HG03565 (cell line): ENCODE results near the gene C14orf180.

Source experiments
- ATAC-seq: cut with Tn5 transposase; IDR thresholded peaks from one replicate; pipeline ENCODE4 v1.9.1; 2021; ENCODE audit warnings: mild to moderate bottlenecking, moderate library complexity; ENCODE audit not compliant: unreplicated experiment

C14orf180 gene

DNA sequence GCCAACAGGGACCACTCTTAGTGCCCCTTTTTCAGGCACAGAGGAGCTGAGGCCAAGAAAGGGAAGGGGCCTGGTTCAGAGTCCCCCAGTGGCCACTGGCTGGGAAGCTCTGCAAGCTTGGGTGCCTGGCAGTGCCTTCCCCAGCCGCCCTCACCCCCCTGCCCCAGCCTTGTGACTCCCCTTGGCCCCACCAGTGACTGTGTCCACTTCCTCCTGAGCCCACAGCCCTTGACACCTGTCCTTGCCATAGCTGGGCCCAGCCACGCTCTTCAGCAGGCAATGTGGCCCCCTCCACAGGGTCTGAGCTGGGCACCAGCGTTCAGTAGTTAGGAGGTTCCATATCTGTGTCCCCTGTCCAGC, 19.0 kb upstream of the C14orf180 start:
- no peak for ATAC-seq

GRCh38 chr14:104561124-104561557, 18.4 kb upstream of the C14orf180 start:
- no peak for ATAC-seq

DNA sequence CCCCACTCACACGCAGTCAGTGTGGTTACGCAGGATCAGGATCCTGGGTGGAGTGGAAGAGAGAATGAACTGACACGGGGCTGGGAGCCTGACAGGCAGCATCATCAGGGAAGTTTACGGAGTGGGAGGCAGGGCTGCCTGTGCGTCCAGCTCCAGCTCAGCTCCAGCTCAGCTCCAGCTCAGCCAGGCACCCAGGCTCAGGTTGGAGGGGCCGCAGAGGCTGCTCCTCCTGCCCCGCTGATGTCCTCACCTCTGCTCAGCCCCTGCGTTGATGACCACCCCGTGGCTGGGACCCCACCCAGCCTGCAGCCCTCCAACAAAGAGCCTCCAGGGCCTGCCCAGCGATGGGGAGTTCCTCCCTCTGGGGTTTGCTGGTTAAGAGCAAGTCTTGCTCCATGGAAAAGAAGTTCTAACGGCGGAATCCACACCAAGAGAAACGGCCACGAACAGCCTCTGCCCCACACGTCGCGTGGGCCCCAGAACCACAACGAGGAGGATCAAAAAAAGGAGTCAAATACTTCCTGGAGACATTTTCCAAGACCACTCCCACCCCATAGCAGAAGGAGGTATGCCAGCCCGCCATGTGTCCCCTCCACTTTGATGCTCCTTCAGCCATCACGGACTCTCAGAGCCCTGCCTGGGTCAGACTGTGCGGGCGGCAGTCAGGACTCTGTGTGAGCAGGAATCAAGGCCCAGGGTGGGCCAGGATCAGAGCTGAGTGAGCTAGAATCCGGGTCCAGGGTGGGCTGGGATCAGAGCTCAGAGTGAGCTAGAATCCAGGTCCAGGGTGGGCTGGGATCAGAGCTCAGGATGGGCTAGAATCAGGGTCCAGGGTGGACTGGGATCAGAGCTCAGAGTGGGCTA, 17.7 kb upstream of the C14orf180 start:
- ATAC-seq = no peak

GRCh38 chr14:104562606-104563005, 17.0 kb upstream of the C14orf180 start:
- no peak for ATAC-seq

GRCh38 chr14:104563191-104563741, 16.3 kb upstream of the C14orf180 start:
- no peak for ATAC-seq

DNA sequence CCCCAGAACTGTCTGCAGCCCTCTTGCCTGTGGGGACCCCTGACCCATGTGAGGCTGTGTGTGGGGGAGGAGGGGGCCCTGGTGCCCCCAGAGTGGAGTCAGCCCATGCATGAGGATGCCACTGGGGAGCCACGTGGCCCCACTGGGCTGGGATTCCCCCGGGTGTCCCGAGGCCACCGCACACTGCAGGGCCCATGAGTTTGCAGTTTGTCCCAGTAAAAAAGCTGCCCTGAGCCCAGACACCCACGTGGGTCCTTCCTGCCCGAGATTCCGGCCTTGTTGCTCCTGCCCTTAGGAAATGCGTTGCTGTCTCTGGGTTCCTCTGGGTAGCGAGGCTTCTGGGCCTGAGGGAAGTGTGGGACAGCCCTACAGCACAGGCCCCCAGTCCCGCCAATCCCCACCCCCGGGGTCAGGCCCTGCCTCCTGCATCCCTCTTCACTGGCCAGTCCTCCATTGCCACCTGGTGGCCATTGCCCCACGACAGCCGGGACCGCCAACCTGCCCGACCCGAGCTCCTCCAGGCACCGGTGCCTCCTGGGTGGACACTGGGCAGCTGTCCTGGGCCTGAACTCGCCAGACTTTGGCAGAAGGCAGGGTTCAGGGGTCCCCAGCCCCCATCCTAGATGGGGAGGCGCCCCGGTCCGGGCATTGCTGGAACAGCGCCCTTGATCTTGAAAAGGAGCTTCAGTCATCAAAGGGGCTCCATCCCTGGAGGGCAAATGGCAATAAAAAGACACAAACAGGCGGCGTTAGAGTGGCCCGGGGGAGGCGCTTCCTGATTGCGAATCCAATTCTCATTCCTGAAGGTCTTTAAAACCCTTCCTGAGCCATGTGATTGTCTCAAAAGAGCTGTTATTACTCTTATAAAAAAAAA, 15.6 kb upstream of the C14orf180 start:
- no peak for ATAC-seq

DNA sequence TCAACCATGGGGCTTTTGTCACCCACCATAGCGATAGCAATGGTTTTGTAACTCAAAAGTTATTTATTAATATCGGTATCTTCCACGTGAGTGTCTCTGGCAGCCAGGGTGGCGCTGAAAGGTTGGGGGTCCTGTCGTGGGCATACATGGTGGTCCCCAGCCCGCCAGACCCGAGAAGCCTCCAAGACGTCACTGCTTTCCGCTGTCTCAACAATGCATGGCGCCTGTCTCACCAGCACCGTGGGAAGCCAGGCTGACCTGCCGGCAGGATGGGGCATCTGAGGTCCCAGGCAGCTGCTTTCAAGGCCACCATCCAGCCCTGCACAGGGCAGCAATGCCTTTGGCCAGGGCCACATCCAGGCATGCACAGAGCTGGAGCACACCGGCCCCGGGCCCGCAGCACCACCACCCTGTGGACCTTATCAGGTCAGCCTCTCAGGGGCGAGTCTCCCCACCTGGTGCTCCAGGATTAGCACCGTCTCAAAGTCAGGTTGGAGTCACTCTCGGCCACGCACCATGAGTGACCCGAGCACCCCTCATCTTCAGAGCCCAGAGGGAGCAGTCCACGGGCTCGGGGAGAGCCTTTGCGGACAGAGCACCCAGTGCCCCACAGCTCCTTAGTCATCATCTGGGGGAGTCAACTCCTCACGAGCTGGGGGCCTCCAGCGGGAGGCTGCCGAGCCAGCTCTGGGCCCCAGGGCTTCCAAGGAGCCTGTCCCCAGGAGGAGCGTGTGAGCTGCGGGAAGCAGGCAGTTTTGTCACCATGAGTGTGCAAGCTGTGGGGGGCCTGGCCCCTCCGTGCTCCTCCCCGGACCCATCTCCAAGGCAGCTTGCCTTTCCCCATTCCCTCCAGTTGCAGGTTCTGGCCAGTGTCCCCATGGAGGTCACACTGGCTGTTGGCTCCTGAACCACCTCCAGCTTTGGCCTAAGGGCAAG, 14.6 kb upstream of the C14orf180 start:
- no peak for ATAC-seq

DNA sequence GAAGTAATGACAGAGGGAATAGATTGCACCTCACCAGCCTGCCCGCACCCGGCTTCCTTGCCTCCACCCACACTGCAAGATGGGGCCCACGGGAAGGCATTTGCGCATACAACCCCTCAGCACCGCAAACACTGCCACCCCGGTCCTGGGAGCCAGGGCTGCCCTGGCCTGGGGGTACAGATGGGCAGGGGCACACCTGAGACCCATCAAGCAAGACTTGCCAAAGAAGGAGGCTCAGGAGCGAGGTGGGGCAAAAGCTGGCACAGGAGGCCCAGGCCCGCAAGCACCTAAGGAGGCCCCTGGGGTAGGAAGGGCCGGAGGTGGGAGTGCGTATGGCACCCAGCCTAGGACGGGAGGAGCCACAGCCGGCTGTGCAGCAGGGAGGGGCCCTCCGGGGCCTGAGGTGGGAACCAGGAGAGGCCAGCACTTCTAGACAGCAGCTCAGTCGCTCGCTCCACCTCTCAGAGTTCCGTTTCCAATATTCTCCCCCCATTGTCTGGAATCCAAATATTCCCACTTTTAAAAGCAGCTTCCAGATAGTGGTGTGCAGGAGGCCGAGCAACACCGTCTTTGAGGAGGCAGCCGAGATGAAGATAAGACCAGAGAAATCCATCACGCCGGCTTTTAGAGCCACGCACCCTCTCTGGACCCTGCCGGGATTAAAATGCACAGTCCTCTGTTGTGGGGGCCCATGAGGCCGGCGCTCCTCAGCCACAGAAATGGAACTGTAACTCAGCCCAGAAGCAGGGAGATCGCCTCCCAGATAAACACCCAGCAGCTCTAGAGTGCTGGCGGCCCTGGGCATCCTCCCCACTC, 12.2 kb upstream of the C14orf180 start:
- ATAC-seq = no peak

DNA sequence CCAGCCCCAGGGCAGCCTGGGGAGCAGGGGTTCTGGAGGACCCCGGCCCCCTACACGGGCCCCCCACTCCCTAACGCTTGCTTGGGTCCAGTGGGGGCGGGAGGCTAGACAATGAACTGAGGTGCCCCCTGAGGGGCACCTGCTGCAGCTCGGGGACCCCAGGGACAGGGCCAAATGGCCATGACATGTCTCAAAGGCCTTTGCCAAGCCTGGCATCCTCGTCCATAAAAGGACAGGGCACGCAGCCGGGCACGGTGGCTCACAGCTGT, 11.7 kb upstream of the C14orf180 start:
- no peak for ATAC-seq

DNA sequence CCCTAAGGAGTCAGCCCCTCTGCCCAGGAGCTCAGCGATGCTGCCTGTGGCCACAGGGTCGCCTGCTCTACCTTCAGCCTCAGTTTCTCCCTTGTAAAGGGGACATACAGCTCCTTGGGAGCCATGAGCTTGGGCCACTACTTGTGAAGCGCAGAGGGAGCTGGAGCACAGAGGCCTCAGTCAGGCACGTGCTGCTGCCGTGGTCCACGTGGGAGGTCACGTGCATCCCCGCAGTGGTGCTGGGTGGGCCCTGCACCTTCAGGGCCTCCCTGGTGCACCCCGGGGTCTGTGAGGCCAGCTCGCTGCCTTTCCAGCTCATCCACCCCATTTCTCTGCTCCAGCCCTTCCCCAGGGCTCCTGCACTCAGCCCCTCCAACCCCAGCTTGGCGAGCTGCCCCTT, 10.9 kb upstream of the C14orf180 start:
- ATAC-seq = no peak

DNA sequence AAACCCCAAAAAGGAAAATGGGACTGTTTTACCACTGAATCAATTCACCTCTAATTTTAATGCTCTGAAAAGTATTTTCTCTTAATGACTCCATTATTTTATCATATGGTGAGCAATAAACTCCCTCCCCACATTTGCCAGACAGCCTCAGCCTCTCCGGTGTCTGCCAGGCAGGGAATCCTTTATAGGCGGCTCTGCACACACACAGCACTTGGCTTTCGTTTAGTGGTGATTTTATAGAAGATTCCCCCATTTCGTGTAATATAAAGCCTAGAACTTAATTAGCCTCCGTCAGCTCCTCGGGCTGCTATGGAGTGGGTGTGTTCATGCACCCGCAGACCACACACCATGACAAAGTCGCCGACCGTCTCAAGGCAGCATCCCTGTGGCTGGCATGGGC, 10.1 kb upstream of the C14orf180 start:
- no peak for ATAC-seq

GRCh38 chr14:104571246-104571645, 8.3 kb upstream of the C14orf180 start:
- no peak for ATAC-seq

GRCh38 chr14:104572024-104572626, 7.4 kb upstream of the C14orf180 start:
- ATAC-seq = no peak

- no peak for ATAC-seq
These were observed 6.9 kb upstream of the C14orf180 start for GRCh38 chr14:104572668-104573067.

DNA sequence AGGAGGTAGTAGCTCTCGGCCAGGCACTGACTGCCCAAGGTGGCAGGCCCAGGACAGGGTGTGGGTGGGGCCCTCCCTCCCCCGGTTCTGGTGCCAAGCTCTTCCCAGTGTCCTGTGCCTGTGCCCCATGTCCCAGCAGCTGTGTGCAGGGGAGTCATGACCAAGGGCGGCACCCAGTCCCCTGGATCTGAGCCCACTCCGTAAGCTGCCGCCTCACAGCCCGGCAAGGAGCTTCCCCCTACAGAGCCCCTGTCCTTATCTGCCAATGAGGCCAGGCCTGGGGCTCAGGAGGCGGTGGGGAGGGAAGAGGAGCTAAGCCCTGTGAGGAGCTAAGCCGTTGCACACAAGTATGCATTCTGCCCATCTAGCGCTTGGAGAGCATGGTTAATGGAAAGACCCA, 5.6 kb upstream of the C14orf180 start:
- no peak for ATAC-seq

GRCh38 chr14:104574536-104574935, 5.0 kb upstream of the C14orf180 start:
- no peak for ATAC-seq

DNA sequence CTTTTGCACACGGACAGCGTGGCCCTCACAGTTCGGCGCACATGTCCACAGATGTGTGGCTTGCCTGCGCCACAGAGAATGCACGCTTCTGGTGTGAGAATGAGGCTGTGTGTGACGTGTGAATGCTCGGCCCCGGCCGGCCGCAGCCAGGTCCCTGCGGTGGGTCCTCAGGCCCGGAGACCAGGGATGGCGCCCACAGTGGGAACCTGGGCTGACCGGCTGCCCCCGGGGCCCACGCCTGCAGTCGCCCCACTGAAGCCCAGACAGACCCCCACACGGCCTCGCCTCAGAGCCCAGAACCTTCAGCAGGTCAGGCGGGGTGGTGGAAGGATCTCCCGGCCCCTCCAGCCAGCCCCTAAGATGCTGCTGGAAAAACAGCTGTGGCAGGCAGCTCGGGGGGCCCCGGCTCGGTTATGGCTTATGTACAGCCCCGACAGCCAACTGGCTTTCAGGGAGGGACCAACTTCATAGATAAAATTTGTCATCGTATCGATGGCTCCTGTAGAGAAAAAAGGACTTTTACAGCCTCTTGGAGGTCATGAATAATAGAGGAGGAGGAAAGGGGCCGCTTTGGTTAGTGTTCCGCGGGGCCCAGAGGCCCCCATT, 4.5 kb upstream of the C14orf180 start:
- ATAC-seq = no peak

DNA sequence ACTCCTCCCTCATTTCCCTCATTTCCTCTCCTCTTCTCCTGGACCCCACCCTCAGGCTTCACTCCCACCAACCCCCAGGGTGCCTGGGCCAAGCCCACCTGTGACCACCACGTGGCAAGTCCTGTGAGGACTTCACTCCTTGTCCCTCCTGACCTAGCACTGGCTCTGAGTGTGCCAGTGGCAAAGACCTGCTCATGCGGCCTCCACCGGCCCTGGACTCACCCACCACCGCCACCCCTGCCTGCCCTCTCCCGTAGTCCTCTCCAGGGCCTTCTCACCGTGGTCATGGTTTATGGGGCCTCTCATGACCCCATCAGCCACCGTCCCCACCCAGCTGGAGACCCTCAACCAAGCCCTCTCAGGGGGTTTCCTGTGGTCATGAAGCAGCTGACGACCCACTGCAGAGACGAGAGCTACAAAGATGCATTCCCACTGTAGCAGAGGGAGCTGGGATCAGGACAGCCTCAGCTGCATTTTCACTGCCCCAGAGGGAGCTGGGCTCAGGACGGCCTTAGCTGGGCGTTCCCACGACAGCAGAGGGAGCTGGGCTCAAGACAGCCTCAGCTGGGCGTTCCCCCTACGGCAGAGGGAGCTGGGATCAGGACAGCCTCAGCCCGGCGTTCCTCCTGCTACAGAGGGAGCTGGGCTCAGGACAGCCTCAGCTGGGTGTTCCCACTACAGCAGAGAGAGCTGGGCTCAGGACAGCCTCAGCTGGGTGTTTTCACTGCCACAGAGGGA, 3.2 kb upstream of the C14orf180 start:
- ATAC-seq = no peak

DNA sequence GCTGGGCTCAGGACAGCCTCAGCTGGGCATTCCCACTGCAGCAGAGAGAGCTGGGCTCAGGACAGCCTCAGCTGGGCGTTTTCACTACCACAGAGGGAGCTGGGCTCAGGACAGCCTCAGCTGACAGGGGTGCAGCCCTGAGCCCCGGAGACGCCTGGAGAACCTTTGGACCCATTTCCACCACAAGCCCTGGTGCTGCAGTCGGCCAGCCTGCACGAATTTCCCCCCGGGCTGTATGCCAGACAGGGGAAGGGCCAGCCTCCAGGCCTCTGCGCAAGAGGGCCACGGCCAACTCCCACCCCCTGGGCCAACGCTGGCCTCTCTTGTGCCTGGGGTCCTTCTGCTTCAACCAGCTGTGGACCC, 2.6 kb upstream of the C14orf180 start:
- no peak for ATAC-seq
